ENCODE measurements around the gene XRCC3. TPM values are rescaled to one million over a fixed set of nuclear protein-coding genes. Genes with fewer than 3 reads are reported as not detected.

The XRCC3 gene
- total and polyA plus RNA-seq, 2 experiments from 2014 or later, result 20.4 to 72.9 TPM

DNA sequence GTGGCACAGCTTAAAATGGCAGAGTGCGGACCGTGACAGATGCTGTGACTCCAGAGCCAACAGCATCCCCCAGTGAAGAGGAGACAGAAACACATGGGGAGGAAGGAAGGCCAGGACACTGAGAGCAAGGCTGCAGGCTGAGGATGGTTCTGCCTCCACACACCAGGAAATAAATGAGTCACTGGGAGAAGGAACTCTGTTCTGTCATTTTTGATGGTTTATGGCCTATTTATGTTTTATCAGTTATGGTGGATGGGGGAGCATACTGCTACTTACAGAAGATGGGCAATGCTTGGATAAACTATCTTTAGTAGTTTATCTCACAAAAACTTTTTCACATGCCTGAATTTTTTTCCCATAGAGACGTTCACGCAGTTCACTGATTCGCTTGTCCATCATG lies 34.2 kb upstream of the XRCC3 start (continued):
- TF ChIP-seq, protein P1, sequence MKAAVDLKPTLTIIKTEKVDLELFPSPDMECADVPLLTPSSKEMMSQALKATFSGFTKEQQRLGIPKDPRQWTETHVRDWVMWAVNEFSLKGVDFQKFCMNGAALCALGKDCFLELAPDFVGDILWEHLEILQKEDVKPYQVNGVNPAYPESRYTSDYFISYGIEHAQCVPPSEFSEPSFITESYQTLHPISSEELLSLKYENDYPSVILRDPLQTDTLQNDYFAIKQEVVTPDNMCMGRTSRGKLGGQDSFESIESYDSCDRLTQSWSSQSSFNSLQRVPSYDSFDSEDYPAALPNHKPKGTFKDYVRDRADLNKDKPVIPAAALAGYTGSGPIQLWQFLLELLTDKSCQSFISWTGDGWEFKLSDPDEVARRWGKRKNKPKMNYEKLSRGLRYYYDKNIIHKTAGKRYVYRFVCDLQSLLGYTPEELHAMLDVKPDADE (IDR thresholded peaks at IDR 0.05), result no peak
- TF ChIP-seq STAT1 (IDR thresholded peaks at IDR 0.05; ENCODE audit: unreplicated experiment), result no peak

DNA sequence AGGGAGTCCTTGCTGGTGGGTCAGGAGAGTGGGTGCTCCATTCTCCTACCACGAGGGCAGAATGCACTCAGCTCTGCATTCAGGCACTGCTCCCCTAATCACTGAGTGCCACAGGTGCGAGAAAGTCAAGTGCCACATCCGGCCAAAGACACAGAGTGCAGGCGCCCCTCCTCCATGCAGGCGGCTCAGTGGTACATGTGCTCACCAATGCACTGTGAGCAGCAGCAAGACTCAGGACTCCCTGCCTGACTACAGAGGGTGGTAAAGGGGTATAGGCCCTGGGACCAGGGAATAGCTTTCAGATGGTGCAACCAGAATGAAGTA lies 33.2 kb upstream of the XRCC3 start:
- ATAC-seq (no peak), DNase-seq (ENCODE audit: low spot score) (no peak)
- no peaks in the 10 kb centered on the region for H4K20me1 ChIP-seq (replicated peaks; ENCODE audit: insufficient read depth)
- H3K79me2 ChIP-seq (replicated peaks; ENCODE audit: insufficient read depth), result no peaks in the 10 kb centered on the region
- H3K4me1 Mint-ChIP-seq, result peaks cover 4% of the 10 kb centered on the region; the same call in 2 of the 3 replicates
- H3K9me3 Mint-ChIP-seq, result no peaks in the 10 kb centered on the region
- H3K27ac Mint-ChIP-seq, result no peak overlapping the region
- no peaks in the 10 kb centered on the region for H3K9me2 ChIP-seq (ENCODE audit: insufficient read depth)
- H3K4me2 ChIP-seq, result no peak overlapping the region
- no peaks in the 10 kb centered on the region for H3F3A ChIP-seq (replicated peaks; ENCODE audit: low read depth)
- H2AFZ ChIP-seq, result no peak overlapping the region
- no peaks in the 10 kb centered on the region for H3K36me3 ChIP-seq (ENCODE audit: insufficient read depth)
- H3K27me3 Mint-ChIP-seq (ENCODE audit: insufficient read depth, low read depth, poor library complexity), result peaks cover 2% of the 10 kb centered on the region
- no peak overlapping the region for H3K4me3 Mint-ChIP-seq
- H3K27ac ChIP-seq (ENCODE audit: low read depth), result no peak overlapping the region
- no peaks in the 10 kb centered on the region for H3K36me3 Mint-ChIP-seq (ENCODE audit: low read depth)
- H3K4me1 ChIP-seq (ENCODE audit: insufficient read depth), result no peaks in the 10 kb centered on the region
- no peak overlapping the region for H3K4me3 ChIP-seq
- no peaks in the 10 kb centered on the region for H3K27me3 ChIP-seq (ENCODE audit: insufficient read depth)
- TF ChIP-seq CREB1 (CRISPR knock-in tag; IDR thresholded peaks at IDR 0.05; ENCODE audit: low read depth) (no peak), EZH2phosphoT487 (IDR thresholded peaks at IDR 0.05; ENCODE audit: unreplicated experiment) (no peak), JUNB (IDR thresholded peaks at IDR 0.05; ENCODE audit: unreplicated experiment) (no peak), NANOG (IDR thresholded peaks at IDR 0.05; ENCODE audit: borderline replicate concordance) (no peak), ZNF114 (CRISPR knock-in tag; IDR thresholded peaks at IDR 0.05) (no peak), ZNF331 (CRISPR knock-in tag; IDR thresholded peaks at IDR 0.05; ENCODE audit: low read depth) (no peak), EZH2 (IDR thresholded peaks at IDR 0.05; ENCODE audit: low read depth, unreplicated experiment) (no peak), STAT1 (IDR thresholded peaks at IDR 0.05; ENCODE audit: unreplicated experiment) (no peak)
- TF ChIP-seq, protein P2, sequence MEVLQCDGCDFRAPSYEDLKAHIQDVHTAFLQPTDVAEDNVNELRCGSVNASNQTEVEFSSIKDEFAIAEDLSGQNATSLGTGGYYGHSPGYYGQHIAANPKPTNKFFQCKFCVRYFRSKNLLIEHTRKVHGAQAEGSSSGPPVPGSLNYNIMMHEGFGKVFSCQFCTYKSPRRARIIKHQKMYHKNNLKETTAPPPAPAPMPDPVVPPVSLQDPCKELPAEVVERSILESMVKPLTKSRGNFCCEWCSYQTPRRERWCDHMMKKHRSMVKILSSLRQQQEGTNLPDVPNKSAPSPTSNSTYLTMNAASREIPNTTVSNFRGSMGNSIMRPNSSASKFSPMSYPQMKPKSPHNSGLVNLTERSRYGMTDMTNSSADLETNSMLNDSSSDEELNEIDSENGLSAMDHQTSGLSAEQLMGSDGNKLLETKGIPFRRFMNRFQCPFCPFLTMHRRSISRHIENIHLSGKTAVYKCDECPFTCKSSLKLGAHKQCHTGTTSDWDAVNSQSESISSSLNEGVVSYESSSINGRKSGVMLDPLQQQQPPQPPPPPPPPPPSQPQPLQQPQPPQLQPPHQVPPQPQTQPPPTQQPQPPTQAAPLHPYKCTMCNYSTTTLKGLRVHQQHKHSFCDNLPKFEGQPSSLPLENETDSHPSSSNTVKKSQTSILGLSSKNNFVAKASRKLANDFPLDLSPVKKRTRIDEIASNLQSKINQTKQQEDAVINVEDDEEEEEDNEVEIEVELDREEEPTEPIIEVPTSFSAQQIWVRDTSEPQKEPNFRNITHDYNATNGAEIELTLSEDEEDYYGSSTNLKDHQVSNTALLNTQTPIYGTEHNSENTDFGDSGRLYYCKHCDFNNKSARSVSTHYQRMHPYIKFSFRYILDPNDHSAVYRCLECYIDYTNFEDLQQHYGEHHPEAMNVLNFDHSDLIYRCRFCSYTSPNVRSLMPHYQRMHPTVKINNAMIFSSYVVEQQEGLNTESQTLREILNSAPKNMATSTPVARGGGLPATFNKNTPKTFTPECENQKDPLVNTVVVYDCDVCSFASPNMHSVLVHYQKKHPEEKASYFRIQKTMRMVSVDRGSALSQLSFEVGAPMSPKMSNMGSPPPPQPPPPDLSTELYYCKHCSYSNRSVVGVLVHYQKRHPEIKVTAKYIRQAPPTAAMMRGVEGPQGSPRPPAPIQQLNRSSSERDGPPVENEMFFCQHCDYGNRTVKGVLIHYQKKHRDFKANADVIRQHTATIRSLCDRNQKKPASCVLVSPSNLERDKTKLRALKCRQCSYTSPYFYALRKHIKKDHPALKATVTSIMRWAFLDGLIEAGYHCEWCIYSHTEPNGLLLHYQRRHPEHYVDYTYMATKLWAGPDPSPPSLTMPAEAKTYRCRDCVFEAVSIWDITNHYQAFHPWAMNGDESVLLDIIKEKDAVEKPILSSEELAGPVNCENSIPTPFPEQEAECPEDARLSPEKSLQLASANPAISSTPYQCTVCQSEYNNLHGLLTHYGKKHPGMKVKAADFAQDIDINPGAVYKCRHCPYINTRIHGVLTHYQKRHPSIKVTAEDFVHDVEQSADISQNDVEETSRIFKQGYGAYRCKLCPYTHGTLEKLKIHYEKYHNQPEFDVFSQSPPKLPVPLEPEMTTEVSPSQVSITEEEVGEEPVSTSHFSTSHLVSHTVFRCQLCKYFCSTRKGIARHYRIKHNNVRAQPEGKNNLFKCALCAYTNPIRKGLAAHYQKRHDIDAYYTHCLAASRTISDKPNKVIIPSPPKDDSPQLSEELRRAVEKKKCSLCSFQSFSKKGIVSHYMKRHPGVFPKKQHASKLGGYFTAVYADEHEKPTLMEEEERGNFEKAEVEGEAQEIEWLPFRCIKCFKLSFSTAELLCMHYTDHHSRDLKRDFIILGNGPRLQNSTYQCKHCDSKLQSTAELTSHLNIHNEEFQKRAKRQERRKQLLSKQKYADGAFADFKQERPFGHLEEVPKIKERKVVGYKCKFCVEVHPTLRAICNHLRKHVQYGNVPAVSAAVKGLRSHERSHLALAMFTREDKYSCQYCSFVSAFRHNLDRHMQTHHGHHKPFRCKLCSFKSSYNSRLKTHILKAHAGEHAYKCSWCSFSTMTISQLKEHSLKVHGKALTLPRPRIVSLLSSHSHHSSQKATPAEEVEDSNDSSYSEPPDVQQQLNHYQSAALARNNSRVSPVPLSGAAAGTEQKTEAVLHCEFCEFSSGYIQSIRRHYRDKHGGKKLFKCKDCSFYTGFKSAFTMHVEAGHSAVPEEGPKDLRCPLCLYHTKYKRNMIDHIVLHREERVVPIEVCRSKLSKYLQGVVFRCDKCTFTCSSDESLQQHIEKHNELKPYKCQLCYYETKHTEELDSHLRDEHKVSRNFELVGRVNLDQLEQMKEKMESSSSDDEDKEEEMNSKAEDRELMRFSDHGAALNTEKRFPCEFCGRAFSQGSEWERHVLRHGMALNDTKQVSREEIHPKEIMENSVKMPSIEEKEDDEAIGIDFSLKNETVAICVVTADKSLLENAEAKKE (CRISPR knock-in tag; IDR thresholded peaks at IDR 0.05), result no peak
- TF ChIP-seq, protein P1 (IDR thresholded peaks at IDR 0.05), result no peak
- TF ChIP-seq, protein P3, sequence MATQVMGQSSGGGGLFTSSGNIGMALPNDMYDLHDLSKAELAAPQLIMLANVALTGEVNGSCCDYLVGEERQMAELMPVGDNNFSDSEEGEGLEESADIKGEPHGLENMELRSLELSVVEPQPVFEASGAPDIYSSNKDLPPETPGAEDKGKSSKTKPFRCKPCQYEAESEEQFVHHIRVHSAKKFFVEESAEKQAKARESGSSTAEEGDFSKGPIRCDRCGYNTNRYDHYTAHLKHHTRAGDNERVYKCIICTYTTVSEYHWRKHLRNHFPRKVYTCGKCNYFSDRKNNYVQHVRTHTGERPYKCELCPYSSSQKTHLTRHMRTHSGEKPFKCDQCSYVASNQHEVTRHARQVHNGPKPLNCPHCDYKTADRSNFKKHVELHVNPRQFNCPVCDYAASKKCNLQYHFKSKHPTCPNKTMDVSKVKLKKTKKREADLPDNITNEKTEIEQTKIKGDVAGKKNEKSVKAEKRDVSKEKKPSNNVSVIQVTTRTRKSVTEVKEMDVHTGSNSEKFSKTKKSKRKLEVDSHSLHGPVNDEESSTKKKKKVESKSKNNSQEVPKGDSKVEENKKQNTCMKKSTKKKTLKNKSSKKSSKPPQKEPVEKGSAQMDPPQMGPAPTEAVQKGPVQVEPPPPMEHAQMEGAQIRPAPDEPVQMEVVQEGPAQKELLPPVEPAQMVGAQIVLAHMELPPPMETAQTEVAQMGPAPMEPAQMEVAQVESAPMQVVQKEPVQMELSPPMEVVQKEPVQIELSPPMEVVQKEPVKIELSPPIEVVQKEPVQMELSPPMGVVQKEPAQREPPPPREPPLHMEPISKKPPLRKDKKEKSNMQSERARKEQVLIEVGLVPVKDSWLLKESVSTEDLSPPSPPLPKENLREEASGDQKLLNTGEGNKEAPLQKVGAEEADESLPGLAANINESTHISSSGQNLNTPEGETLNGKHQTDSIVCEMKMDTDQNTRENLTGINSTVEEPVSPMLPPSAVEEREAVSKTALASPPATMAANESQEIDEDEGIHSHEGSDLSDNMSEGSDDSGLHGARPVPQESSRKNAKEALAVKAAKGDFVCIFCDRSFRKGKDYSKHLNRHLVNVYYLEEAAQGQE (IDR thresholded peaks at IDR 0.05; ENCODE audit: unreplicated experiment), result no peak
- TF ChIP-seq, protein P4, sequence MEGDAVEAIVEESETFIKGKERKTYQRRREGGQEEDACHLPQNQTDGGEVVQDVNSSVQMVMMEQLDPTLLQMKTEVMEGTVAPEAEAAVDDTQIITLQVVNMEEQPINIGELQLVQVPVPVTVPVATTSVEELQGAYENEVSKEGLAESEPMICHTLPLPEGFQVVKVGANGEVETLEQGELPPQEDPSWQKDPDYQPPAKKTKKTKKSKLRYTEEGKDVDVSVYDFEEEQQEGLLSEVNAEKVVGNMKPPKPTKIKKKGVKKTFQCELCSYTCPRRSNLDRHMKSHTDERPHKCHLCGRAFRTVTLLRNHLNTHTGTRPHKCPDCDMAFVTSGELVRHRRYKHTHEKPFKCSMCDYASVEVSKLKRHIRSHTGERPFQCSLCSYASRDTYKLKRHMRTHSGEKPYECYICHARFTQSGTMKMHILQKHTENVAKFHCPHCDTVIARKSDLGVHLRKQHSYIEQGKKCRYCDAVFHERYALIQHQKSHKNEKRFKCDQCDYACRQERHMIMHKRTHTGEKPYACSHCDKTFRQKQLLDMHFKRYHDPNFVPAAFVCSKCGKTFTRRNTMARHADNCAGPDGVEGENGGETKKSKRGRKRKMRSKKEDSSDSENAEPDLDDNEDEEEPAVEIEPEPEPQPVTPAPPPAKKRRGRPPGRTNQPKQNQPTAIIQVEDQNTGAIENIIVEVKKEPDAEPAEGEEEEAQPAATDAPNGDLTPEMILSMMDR (conservative IDR thresholded peaks at IDR 0.05; ENCODE audit: low read depth in 2 of 2), result no peak

Measured in GM23338 (cell line).